ENCODE data around the gene GLG1. TPM values are rescaled to one million over a fixed set of nuclear protein-coding genes. Genes with fewer than 3 reads are reported as not detected.

Gene GLG1
- polyA plus RNA-seq, 1 donor from 2014 or later, result 36.6 TPM

- peaks cover 13% of the 10 kb centered on the region for H3K36me3 ChIP-seq (ENCODE audit: insufficient read depth, low read length)
- no peak overlapping the region for H2AFZ ChIP-seq (ENCODE audit: low read depth, low read length)
- H3K4me2 ChIP-seq (ENCODE audit: low read length), result no peak overlapping the region
- no peak overlapping the region for H3K4me3 ChIP-seq (ENCODE audit: low read length)
- H3K79me2 ChIP-seq (replicated peaks; ENCODE audit: insufficient read depth, low read length), result no peaks in the 10 kb centered on the region
- no peaks in the 10 kb centered on the region for H3F3A ChIP-seq (ENCODE audit: insufficient read depth, low read length, poor library complexity, severe bottlenecking)
- TF ChIP-seq RAD21 (conservative IDR thresholded peaks at IDR 0.05), result no peak
- no peak for TF ChIP-seq POLR2AphosphoS5 (IDR thresholded peaks at IDR 0.05)
- no peak for TF ChIP-seq CTCF (IDR thresholded peaks at IDR 0.05; ENCODE audit: poor library complexity, severe bottlenecking)
- no peak for TF ChIP-seq SMC3 (conservative IDR thresholded peaks at IDR 0.05; ENCODE audit: poor library complexity)
- no peak for TF ChIP-seq TAF1 (IDR thresholded peaks at IDR 0.05; ENCODE audit: low read depth)
- no peak for TF ChIP-seq EP300 (conservative IDR thresholded peaks at IDR 0.05; ENCODE audit: poor library complexity, severe bottlenecking)
- no peak for TF ChIP-seq MXI1 (conservative IDR thresholded peaks at IDR 0.05; ENCODE audit: poor library complexity, severe bottlenecking)
- no peak for TF ChIP-seq EZH2 (IDR thresholded peaks at IDR 0.05; ENCODE audit: borderline replicate concordance, insufficient read depth, low read length, poor library complexity, severe bottlenecking)
- TF ChIP-seq REST (IDR thresholded peaks at IDR 0.05; ENCODE audit: borderline replicate concordance), result no peak
- no peak overlapping the region for H3K27ac ChIP-seq (ENCODE audit: low read length)
- no peak overlapping the region for H3K9ac ChIP-seq (ENCODE audit: low read length)
- H3K9me2 ChIP-seq (ENCODE audit: insufficient read depth, low read length), result no peaks in the 10 kb centered on the region
- H3K9me3 ChIP-seq (ENCODE audit: low read length), result no peaks in the 10 kb centered on the region
- H3K27me3 ChIP-seq (ENCODE audit: insufficient read depth, low read depth, low read length), result no peaks in the 10 kb centered on the region
- H4K20me1 ChIP-seq (ENCODE audit: insufficient read depth), result no peaks in the 10 kb centered on the region
These were observed 132.5 kb downstream of the GLG1 start for GRCh38 chr16:74474416-74474815.

GRCh38 chr16:74472540-74472939 lies 134.4 kb downstream of the GLG1 start:
- no peaks in the 10 kb centered on the region for H3K9me2 ChIP-seq (ENCODE audit: insufficient read depth, low read length)
- H3K4me2 ChIP-seq (ENCODE audit: low read length), result no peak overlapping the region
- no peaks in the 10 kb centered on the region for H3K79me2 ChIP-seq (replicated peaks; ENCODE audit: insufficient read depth, low read length)
- H3K9ac ChIP-seq (ENCODE audit: low read length), result no peak overlapping the region
- no peaks in the 10 kb centered on the region for H4K20me1 ChIP-seq (ENCODE audit: insufficient read depth)
- no peaks in the 10 kb centered on the region for H3K9me3 ChIP-seq (ENCODE audit: low read length)
- no peaks in the 10 kb centered on the region for H3K27me3 ChIP-seq (ENCODE audit: insufficient read depth, low read depth, low read length)
- no peak overlapping the region for H3K27ac ChIP-seq (ENCODE audit: low read length)
- TF ChIP-seq RAD21 (conservative IDR thresholded peaks at IDR 0.05) (no peak), MXI1 (conservative IDR thresholded peaks at IDR 0.05; ENCODE audit: poor library complexity, severe bottlenecking) (no peak), EP300 (conservative IDR thresholded peaks at IDR 0.05; ENCODE audit: poor library complexity, severe bottlenecking) (no peak), CTCF (IDR thresholded peaks at IDR 0.05; ENCODE audit: poor library complexity, severe bottlenecking) (no peak)
- no peak overlapping the region for H3K4me3 ChIP-seq (ENCODE audit: low read length)
- H3F3A ChIP-seq (ENCODE audit: insufficient read depth, low read length, poor library complexity, severe bottlenecking), result no peaks in the 10 kb centered on the region
- peaks cover 13% of the 10 kb centered on the region for H3K36me3 ChIP-seq (ENCODE audit: insufficient read depth, low read length)
- H2AFZ ChIP-seq (ENCODE audit: low read depth, low read length), result no peak overlapping the region

Data from neural cell (in vitro differentiated cells).